Measurements from ENCODE around the gene HHIP. TPM values are rescaled to one million over a fixed set of nuclear protein-coding genes. Genes with fewer than 3 reads are reported as not detected.

Gene HHIP
- 7.6 and 9.5 TPM in 2 replicates for total RNA-seq (2014; rRNA removed; shearing (Covaris generic))

- DNase-seq (ENCODE audit: low read depth), result peak; percentile 58
Observed at GRCh38 chr4:144645631-144646522, at the start of gene HHIP. HHIP (plus strand) TSS chr4:144646156; CDS start chr4:144646676, 520 bp downstream.

GRCh38 chr4:144597171-144597570 lies 48.8 kb upstream of the HHIP start:
- no peak for DNase-seq (ENCODE audit: low read depth)

- peak; percentile 17 for DNase-seq (ENCODE audit: low read depth)
Observed at GRCh38 chr4:144599621-144600020, 46.3 kb upstream of the HHIP start.

DNA sequence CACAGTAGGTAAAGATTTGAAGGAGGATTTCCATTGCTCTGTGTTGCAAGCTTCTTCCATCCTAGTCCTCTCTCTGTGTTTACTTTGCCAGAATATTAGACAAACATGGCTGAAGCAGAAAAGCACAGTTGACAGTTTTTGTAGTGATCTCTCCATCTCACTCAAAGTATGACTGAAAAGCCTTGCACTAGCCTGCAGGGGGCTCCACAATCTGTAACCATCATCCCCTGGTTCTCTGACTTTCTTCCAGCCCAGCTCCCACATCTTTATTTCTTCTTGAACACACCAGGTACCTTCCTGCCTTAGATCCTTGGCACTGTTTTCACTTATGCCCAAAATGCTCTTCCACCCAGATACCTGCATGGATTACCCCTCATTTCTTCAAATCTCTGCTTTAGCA lies 34.1 kb upstream of the HHIP start:
- peak; percentile 4 for DNase-seq (ENCODE audit: low read depth)

DNA sequence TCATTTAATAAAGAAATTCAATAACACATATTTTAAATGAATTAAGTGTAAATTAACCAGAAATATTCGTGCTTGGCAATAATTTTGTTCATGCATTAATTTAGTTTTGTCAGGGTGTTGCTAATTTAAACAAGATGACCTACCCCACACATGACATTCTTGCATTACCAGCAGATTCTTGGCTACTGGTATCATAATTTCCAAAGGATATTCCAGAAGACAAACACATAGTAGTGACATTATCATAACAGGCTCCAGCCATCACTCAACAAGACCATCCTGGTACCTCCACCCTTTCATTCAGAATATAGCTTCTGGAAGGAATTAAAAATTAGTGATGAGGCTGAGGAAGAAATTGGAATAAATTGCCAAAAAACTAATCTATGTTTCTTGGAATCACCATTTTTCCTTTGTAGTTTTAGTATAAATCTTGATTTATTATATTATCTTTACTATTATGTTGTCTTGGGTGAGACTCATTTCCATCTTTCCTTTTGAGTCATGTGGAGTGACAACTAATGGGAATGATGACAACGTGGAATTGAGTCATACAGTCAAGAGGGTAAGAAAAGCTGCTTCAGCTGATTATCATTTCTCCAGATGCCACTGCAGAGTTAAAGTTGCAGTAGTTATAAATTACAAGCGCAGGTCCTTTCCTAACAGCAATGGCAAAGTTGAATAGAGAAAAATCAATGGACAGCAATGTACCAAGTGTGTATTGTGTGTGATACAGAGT lies 30.9 kb upstream of the HHIP start:
- peak; percentile 27 for DNase-seq (ENCODE audit: low read depth)

- DNase-seq (ENCODE audit: low read depth), result no peak
Observed at GRCh38 chr4:144621681-144622080, 24.3 kb upstream of the HHIP start.

DNA sequence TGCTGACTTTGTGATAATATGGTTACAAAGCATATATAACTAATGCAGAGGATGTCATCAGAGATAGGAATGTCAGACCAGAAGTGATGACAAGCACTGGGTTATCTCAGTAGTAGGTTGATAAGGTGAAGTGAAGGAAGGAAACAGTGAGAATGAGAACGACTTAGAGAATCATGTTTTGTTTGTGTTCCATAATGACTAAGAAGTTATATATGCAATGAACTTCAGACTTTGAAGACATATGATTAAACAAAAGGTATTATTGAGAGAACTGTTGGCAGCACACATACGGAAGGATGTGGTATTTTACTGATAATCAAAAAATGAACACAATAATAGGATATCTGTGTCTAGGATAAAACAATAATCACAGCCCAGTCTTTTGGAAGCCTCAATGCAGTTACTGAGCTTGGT lies 18.3 kb upstream of the HHIP start:
- DNase-seq (ENCODE audit: low read depth), result peak; percentile 3

- no peak for DNase-seq (ENCODE audit: low read depth)
Observed at GRCh38 chr4:144633215-144633614, 12.7 kb upstream of the HHIP start.

DNA sequence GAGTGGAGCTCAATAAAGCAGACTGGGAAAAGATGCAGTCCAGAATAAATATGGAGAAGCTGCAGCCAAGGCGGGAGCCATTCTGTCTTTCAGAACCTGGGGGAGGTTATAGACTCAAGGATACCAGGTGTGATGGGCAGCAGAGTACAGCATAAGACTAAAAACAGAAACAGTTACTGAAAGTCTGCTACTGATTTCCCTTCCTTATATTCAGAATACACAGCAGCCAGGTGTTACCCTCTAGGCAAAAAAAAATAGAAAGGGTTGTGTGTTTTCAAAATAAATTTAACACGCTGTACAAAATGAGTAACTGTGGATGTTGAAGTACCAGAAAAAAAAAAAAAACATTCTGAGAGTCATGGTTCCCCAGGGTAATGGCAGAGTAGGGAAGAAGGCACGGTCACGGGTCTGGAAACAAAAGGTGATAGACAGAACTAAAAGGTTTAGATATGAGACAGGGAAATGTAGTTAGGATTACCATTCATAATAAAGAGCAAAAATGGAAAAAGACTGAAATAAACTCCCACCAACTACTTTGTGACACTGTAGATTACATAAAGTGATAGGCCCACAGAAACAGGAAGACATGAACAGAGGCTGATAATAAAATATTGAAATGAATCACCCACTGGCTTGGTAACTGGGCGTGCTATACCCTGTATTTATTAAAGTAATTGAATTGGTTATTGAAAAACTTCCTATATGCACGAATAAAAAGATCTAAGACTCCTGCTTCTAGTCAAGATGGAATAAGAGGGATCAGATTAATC lies 10.8 kb upstream of the HHIP start:
- no peak for DNase-seq (ENCODE audit: low read depth)

DNA sequence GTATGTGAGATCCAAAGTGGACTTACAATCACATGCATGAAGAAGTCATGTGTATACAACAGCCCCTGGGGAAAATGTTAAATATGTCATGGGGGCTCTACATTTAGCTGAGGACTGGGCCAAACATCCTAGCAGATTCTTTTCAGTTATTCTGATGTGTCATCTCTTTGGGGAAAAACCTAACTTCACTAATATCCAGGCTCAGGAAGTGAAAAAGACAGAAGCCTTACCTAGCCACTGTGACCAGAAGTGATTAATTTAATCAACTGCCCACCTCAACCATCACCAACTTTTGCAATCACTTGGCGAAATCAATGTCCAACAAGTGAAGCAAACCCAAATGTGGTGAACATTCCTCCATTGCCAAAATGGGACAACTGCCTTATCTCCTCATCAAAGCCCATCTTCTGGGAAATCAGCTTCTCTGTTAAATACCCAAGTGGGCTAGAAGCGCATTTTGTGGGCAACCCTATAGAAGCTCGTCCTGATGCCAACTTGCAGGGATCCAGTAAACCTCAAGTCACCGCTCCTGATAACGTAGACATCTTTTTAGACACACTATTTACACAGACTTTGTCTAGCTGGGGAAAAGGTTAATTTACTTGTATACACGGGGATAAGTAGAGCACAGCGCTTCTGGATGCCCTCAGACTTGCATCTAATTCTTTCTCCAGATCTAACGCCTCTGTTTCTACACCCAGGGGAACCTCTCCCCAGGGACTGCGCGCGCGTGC lies 1.4 kb upstream of the HHIP start:
- no peak for DNase-seq (ENCODE audit: low read depth)

DNA sequence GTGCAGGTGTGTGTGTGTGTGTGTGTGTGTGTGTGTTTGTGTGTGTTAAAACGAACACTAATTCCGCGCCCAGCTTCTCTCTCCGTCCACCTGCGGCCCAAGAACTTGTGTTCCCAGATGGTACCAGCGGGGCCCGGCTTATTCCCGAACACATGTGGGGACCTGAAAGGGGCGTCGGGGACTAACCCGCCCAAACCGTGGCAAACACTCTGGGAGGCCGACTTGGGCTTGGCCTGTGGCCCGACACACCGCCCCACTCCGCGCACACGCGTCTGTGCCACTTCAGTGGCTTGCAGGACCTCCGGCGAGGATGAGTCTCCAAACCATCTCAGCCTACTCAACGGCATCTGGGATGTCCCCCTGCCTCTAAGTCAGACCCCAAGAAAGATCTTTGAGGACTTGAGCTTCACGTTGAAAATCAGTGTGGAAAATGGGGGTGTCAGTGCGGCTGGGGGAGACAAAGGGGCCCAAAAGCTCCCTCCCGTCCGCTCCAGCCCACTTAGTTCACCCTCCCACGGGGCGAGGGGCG lies 790 bp upstream of the HHIP start:
- DNase-seq (ENCODE audit: low read depth), result no peak

DNA sequence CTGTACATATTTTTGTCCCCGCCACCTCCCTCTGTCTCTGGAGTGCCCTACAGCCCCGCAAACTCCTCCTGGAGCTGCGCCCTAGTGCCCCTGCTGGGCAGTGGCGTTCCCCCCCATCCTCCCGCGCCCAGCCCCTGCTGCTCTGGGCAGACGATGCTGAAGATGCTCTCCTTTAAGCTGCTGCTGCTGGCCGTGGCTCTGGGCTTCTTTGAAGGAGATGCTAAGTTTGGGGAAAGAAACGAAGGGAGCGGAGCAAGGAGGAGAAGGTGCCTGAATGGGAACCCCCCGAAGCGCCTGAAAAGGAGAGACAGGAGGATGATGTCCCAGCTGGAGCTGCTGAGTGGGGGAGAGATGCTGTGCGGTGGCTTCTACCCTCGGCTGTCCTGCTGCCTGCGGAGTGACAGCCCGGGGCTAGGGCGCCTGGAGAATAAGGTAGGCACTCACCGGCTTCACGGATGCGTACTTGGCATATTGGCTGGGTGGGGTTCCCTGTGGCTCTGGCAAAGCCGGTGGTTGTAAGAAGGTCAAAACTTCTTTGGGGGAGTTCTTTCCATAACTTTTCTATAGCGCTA lies 653 bp downstream of the HHIP start:
- peak; percentile 36 for DNase-seq (ENCODE audit: low read depth)

DNA sequence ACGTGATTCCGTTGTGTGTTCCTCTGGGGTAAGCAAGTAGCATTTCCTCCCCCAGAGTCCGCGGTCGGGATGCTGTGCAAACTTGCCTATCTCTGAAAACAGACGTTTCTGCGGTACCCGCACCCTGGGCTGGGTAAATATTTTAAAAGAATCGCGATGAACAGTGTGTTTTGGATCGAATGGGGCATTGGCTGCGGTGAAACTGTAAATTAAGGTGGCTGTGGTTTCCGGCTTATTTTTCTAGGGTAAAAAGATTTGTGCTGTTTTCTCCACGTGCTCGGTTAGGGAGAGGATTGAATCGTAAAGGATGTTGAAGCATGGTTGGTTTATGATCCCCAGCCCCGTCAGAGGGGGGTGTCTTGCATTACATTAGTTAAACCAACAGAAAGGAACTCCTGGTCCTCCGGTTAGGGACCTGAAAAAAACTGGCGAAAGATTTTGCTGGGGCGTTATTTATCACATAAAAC lies 1.2 kb downstream of the HHIP start:
- peak; percentile 53 for DNase-seq (ENCODE audit: low read depth)

DNA sequence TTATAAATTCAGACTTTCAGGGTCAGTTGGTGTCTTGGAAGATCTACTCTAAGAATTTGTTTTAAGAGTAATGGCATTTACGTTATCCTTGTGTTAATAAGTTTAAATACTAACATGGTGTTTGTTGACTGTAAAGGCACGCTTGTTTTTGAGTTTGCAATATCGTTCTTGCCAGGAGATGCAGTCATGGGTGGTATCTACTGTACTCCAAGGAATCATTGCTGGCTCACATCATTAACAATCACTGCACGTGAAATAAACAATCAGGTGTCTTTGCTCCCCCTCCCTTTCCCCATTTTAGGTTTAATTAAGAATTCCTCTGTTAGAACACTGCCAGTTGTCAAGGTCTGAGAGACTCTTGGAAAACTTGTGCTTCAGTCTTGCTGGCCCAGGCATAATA lies 1.6 kb downstream of the HHIP start:
- DNase-seq (ENCODE audit: low read depth), result no peak

GRCh38 chr4:144648042-144648441 lies 2.1 kb downstream of the HHIP start:
- no peak for DNase-seq (ENCODE audit: low read depth)

DNA sequence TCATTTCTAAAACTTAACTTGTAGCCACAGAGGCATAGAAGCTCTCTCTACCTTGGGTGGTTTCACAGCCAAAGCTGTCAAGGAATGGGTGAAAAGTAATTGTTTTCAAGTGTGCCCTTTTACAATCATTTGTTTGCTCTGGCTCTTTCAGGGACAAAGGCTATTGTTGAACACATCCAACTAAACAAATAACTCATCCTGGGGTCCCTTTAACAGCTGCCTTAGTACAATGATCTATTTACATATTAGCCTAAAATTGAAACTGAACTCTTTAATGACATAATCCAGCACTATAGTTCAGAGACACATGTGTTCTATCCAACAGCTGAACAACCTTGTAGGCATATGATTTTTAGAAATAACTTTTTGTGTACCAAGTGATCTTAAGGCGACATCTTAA lies 3.7 kb downstream of the HHIP start:
- no peak for DNase-seq (ENCODE audit: low read depth)

- no peak for DNase-seq (ENCODE audit: low read depth)
Observed at GRCh38 chr4:144650311-144651005, 4.5 kb downstream of the HHIP start.

GRCh38 chr4:144653781-144654545 lies 8.0 kb downstream of the HHIP start:
- no peak for DNase-seq (ENCODE audit: low read depth)

GRCh38 chr4:144655491-144655890 lies 9.5 kb downstream of the HHIP start:
- DNase-seq (ENCODE audit: low read depth), result no peak

Data from Daoy (cell line).